Measurements from ENCODE around the gene RUNDC3A.
"Not testable (repeated sequence)": the region's sequence is repeated elsewhere in the genome, so short reads cannot be mapped to it uniquely, and the experiment has no call there.

RUNDC3A gene

DNA sequence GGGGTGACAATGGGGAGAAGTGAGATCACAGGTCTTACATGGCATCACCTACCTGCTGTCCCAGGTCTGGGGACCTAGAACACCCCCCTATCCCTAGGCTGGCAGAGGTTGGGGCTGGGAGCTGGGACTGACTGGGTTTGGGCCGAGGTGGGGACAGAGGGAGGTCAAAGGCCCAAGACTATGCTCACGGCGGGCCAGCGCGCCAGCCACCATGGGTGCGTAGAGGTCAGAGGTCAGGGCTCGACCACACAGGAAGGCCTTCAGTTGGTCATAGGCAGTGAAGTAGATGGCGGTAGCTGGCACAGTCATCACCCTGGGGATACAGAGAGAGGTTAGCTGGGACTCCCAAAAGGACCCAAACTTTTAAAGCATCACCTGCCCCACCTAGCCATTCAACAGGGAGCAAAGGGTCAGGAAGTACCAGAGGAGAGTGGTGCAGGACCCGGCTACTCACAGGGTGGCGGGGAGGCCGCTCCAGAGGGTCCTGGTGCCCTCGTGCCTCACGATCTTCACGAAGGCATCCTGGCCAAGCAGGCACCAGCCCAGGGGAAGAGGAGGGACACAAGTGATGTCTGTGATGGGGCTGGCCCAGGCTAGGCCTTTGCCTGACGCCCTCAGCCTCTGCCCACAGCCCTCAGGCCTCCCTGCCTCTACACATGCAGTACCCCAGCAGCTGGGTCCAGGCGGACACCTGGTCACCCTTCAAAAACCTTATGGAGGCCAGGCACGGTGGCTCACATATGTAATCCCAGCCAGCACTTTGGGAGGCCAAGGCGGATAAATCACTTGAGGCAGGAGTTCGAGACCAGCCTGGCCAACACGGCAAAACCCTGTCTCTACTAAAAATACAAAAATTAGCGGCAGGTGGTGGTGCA lies 13.1 kb downstream of the RUNDC3A start:
- no peak for DNase-seq

DNA sequence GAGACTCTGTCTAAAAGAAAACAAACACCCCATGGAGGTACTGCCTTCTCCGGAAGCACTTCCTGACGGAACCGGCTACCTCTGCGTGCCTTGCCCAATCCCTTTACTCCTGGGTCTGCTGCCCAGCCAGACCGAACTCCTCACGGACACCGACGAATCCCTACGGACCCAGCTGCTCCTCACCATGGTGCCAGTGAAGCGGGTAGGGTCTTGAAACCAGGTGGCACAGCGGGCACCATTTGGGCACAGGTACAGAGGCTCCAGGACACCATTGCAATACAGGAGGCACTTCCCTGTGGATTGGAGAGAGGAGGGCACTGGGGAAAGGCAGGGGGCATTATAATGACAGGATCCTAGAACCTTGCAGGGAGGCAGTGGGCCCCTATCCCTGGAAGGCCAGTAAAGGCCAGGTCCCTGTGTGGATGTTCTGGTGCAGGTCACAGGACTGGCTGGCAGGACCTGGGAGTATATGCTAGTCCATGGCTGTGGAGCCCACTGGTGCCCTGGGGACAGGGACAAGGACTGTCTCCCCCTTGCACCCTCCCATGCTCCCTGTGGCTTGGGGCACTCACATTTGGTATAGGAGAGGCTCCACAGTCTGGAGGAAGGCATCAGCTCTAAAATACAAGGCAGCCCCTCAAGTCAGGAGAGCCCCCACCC lies 14.0 kb downstream of the RUNDC3A start:
- no peak for DNase-seq

DNA sequence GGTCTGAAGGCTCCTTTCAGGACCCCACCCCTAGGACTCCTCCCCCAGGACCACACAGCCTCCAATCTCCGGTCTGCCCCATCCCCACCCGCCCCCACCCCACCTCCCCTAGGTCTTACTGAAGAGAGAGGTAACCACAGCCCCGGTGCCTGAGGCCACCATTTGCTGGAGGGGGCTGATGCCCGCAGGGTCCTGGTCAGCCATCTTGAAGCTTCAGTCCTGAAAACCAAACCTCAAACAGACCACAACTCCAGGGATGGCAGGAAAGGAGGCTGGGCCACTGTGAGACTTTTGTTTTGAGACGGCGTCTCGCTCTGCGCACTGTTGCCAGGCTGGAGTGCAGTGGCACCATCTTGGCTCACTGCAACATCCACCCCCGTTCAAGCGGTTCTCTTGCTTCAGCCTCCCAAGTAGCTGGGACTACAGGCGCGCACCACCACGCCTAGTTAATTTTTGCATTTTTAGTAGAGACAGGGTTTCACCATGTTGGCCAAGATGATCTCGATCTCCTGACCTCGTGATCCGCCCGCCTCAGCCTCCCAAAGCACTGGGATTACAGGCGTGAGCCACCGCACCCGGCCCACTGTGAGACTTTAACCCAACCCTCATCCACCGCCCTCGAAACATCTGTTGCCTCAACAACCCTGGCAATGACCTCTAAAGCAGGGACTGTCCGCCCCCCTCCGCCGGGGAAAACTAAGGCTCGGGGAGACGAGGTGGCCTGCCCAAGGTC lies 15.1 kb downstream of the RUNDC3A start:
- no peak for DNase-seq

DNA sequence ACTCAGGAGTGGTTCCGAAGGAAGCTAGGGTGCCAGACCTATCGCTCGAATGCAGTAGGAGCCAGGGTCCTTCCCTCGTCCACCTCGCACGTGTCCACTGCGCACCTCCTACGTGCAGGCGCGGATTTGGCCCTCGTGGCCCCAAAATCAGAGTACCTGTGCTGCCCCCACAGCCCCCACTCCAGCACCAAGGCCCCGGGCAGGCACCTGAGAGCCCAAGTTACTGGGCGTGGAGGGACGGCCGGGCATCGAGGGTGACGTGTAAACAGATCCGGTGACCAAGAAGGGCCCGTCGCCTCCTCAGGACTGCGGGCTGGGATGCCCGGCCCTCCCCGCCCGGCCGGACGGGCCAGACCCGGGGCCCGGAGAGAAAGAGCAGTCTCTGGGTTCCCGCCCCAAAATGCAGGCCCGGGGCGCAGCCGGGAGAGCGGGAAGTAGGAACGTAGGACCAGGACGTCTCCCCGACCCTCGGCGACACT lies 15.7 kb downstream of the RUNDC3A start:
- no peak for DNase-seq

DNA sequence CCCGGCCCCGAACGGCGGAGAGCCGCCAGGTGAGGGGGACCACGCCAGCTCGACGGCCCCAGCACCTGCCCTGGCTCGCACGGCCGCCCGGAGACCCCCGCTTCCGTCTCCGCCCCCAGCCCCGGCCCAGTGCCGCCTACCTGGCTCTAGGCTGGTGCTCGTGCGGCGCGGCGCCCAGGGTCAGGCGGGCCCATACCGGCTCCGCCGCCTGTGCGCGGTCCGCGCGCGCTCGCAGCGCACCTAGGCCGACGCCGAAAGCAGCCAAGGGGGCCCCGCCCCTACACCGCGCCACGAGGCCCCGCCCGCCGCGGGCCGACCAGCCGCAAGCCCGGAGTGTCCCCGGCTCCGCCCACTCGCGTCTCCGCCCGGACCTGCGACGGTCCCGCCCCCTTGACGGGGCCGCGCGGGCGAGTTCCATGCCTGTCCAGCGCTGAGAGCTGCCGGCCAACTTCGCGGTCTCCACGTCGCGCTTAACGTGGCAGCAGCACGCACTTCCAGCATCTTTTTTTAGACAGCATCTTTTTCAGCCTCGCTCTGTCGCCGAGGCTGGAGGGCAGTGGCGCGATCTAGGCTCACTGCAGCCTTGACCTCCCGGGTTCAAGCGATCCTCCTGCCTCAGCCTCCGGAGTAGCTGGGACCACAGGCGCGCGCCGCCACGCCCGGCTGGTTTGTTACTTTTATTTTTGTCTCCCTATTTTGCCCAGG lies 16.3 kb downstream of the RUNDC3A start, which contains the start of gene SLC25A39:
SLC25A39 (minus strand) TSS at position 253 of the 705 bp plus-strand sequence. CDS start 1,261 bp downstream, outside the sequence.
- peak; percentile 84 for DNase-seq

DNA sequence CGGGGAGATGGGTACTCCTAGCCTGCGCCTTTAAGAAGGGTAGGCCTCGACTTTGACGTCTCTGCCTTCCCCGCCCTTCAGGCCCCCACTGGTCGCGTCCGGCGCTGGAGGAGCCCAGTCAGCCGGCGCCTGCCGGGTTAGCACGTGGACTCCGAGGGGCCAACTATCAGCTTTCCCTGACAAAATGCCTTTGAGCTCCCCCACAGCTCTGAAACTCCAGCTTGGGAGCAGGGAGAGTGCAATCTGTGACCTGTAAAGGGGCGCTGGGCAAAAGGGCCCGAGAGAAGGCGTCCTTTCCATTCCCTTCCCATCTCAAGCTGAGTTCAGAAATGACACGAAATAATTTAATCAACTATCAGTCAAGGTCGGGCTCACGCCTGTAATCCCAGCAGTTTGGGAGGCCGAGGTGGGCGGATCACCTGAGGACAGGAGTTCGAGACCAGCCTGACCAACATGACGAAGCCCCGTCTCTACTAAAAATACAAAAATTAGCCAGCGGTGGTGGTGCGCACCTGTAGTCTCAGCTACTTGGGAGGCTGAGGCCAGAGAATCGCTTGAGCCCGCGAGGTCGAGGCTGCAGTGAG lies 18.6 kb downstream of the RUNDC3A start:
- peak; percentile 77 for DNase-seq

DNA sequence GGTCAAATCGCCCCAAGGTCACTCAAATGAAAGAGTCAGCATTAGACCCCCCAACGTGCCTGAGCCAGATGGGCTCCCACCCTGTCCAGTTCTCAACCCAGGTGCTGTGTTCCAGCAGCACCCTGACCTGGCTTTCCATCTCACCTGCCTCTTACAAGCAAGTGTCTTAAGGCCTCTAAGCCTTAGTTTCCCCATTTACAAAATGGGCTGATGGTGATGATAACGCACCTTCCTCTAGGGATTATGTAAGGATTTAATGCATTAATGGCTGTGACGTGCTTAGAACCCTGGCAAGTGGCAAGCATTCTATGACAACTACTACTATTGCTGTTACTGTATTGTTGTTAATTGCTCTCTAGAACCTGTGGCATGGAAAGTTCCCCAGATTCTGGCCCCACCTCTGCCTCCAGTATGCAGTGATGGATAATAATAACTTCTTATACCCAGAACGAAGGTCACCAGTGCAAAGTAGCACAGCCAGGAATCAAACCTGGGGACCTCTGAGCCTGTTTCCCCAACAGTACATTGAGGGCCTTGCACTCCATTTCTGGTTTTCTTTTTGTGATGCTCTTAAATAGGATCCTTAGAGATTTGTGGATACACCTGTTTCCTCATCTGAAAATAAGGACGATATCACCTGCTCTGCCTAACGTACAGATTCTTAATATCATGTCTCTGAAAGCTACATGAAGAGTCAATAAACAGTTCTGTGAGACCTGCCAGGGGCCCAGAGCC lies 19.5 kb downstream of the RUNDC3A start:
- DNase-seq: no peak

DNA sequence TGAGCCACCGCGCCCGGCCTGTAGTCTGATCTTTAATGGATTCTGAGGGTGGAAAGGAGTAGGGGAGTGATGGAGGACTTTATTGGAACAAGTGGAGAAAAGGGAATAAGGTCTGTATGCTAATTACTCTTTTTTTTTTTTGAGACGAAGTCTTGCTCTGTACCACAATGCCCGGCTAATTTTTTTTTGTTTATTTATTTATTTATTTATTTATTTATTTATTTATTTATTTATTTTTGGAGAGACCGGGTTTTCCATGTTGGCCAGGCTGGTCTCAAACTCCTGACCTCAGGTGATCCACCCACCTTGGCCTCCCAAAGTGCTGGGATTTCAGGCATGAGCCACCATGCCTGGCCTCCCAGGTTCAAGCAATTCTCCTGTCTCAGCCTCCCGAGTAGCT lies 21.1 kb downstream of the RUNDC3A start:
- DNase-seq: not testable (repeated sequence)

DNA sequence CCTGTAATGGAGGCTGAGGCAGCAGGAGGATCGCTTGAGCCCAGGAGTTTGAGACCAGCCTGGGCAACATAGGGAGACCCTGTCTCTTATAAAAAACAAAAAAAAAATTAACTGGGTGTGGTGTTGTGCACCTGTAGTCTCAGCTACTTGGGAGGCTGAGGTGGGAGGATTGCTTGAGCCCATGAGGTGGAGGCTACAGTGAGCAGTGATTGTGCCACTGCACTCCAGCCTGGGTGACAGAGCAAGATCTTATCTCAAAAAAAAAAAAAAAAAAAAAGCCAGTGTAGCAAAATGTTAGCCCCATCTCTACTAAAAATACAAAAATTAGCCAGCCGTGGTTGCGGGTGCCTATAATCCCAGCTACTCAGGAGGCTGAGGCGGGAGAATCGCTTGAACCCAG lies 21.9 kb downstream of the RUNDC3A start:
- DNase-seq: not testable (repeated sequence)

DNA sequence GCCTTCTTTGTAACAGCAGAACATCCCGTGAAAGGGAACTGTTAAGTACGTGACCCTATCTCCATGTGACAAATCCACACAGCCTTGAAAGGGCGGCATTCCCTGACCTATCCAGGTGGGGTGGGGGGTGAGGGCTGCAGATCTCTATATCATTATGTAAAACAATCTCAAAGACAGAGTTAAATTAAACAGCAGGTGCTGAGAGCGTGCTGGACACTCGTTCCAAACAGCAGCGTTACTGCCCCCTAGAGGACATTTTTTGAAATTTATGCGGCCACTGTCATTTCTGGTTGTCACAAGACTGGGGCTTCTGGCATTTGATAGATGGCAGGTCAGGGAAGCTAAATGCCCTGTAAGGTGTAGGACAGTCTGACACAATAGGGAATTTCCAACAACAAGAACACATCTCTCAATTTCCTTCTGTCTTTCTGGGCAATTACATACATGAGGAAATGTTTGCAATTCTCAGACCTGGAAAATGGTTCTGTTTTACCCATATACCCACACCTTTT lies 22.9 kb downstream of the RUNDC3A start:
- no peak for DNase-seq

DNA sequence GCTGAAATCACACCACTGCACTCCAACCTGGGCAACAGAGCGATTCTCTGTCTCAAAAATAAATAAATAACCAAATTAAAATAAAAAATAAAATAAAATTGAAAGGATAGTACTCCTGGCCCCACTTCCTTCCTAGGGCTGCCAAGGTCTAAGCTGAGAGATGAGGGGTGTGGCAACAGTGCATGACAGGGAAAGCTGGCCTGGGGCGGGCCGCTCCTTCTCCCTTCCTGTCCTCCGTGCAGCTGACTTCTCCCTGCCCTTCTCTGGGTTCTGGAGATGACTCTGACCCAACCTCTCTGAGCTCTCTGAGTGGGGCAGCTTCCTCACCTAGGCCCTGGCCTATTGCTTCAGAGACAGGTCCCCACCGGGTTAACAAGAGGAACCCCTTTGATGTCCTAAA lies 25.0 kb downstream of the RUNDC3A start:
- no peak for DNase-seq

DNA sequence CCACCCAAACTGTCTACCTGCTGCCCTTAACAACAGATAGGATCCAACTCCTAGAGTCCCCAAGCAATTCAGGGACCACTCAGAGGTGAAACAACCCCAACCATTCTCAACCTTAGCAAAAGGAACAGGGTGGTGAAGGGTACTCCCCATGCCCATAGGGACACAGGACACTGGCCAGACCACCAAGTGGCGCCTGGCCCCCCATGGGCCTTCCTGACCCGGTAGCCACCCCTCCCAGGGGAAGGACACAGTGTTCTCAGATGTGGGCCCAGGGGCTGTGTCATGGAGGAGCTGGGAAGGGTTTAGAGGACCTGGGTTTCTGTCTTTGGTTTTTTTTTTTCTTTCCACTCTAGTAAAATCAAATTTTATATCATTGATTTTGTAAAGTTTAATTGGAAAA lies 25.9 kb downstream of the RUNDC3A start:
- DNase-seq: no peak

DNA sequence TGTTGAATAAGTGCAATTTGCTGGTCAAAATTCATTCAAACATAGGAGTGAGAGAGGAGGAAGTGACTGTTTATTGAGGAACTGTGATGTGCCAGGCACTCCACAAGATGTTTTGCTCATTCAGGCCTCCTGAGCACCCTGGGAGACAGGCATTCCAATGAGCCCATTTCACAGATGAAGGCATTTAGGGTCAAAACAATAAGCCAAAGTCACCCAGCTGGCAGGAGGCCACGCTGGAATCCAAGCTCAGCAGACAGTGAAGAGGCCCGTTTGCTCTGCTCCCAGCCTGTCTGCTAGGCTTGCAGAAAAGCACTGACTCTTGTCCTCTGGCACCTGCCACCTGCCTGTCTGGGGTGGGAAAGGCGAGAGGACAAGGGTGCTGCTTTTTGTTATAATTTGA lies 26.3 kb downstream of the RUNDC3A start:
- DNase-seq: no peak

DNA sequence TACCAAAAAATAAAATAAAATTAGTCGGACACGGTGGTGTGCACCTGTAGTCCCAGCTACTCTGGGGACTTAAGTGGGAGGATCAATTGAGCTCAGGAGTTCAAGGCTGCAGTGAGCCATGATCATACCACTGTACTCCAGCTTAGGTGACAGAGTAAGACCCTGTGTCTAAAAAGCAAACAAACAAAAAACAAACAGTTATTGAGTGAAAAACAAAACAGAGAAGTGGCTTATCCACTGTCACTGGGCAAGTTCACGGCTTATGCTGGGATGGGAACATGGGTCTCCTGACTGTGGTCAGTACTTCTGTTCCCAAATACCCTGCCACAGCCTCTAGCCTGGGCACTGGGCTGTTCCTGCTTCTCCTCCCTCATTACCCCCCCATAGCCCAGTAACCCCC lies 27.2 kb downstream of the RUNDC3A start:
- DNase-seq: no peak

DNA sequence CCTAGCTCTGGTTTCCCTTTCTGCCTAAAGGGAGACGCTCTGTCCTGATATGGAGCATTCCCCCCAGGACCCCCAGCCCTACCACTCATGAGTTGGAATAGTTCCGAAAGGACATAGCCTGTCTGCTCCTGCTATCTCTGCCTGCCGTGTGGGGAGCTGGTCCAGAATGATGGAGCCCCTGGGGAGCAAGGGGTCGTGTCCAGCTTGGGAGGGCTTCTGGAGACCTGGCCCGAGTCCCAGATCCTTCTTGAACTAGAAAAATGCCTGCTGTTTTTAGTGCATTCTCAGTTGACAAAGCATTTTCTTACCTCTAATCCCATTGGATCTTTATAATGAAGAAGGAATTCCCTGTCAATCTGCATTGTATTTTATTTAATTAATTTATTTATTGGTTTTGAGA lies 27.6 kb downstream of the RUNDC3A start:
- no peak for DNase-seq

DNA sequence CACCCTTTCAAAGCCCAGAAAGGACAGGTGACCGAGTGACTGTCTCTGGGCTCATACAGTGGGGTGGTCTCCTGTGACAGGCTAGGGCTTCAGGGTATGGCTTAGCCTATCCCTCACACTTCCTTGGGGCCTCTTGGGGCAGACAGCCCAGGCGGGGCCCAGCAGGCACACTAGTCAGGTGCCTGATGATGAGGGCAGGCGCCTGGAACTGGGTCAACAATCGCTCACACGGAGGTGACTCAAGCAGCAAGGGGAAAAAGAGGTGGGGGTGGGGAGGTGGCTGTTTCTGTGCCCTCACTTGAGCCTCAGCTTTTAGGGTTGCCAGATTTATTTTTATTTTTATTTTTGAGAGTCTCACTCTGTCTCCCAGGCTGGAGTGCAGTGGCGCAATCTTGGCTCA lies 30.3 kb downstream of the RUNDC3A start:
- no peak for DNase-seq

DNA sequence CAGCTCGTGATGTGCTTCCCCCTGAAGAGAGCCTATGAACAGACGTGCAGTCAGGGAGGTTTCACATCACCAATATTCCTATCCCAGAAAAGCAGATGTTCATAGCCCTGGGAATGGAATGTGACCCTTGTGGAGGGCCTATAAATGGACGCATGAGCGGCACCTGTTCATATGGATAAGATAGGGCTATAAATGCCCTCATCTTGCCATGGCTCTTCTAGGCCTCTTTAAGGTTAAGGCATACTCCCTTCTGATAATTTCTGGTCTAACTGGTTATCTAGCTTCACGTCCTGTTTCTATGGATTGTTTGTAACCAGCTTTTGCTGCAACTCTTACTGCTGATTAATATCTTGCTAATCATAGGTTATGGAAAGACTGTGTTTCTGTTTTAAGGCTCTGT lies 32.2 kb downstream of the RUNDC3A start:
- not testable (repeated sequence) for DNase-seq

DNA sequence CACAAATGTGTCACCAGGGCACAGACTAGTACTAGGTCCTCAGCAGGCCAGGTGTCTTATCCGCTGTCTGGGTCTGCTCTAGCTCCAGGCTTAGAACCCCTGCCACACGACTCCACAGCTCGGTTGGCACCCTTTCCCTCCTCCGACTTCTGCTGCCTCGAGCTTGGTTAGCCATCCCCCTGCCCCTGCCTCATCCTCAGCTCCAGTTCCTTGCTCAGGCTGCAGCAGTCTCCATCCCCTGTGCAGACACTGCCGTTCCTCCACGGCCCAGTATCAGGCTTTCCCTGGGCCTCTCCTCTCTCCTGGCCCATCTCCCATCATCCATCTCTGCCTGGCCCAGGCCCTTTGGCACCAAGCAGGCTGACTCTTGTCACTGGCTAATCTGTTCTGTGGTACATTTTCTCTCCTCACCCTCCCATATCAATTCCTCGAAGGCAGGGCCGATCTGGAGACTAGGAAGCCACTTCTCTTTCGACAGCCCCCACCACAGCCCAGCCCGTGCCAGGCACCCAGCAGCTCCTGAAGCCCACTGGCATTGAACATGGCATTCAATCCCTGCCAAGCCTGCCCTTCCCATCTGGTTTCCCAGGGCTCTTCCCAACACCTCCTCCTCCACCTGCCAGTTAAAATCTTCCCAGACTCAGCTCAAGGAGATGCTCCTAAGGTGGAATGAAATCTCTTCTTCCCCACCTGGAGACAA lies 35.3 kb downstream of the RUNDC3A start:
- no peak for DNase-seq

DNA sequence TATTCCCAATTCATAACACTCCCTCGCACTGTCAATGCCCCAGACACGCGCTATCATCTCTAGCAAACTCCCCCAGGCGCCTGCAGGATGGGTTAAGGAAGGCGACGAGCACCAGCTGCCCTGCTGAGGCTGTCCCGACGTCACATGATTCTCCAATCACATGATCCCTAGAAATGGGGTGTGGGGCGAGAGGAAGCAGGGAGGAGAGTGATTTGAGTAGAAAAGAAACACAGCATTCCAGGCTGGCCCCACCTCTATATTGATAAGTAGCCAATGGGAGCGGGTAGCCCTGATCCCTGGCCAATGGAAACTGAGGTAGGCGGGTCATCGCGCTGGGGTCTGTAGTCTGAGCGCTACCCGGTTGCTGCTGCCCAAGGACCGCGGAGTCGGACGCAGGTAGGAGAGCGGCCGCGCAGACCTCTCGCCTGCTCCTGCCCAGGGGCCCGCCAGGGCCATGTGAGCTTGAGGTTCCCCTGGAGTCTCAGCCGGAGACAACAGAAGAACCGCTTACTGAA lies 36.6 kb downstream of the RUNDC3A start, which contains the start of gene GRN:
GRN (plus strand) TSS at position 364 of the 515 bp plus-strand sequence. CDS start 3,863 bp downstream, outside the sequence.
- DNase-seq: peak; percentile 70

DNA sequence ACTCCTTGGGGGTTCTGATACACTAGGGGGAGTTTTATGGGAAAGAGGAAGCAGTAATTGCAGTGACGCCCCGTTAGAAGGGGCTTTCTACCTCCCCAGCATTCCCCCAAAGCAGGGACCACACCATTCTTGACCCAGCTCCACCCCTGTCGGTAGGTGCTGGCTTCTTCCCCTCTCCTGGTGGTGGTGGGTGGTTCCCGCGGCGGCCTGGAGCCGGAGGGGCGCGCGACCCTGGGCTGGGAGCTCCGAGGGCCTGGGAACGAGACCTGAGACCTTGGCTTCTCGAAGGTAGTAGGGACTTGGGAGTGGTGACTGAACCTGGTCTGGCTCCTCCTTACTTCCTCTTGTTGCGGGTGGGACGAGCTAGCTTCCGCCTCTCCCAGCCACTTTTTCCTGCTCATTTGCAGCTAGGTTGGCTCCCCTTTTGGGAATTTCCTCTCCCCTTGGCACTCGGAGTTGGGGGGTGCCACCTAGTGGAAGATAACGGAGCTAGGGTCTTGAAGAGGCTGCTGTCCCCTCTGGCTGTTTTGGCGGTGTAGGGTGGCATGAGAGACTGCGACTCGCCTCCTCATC lies 37.1 kb downstream of the RUNDC3A start:
- no peak for DNase-seq
